Endothelial cell of umbilical vein (primary cell): ENCODE data around the gene DNAH9. TPM values are rescaled to one million over a fixed set of nuclear protein-coding genes. Genes with fewer than 3 reads are reported as not detected.

Experiments
- BruUV-seq: library from RNA; stranded (reverse); fragments of 400-500 nt; replicated peaks from 2 replicates; lab custom pipeline; 2021; lab: Mats Ljungman, UMichigan
- CTCF ChIA-PET: fragments of 300-600, 350-600 bp; sonication (Branson Sonifier 250); formaldehyde crosslinking; loops from one replicate; lab custom pipeline; 2021; ENCODE audit warnings: antibody characterized with exemption, inconsistent platforms; lab: Charles Lee
- POLR2A ChIA-PET: fragments of 300-600, 350-600 bp; sonication (Branson Sonifier 250); formaldehyde crosslinking; loops from one replicate; lab custom pipeline; 2021; ENCODE audit warnings: antibody characterized with exemption, inconsistent platforms; lab: Charles Lee
- DNase-seq: peaks from one replicate; pipeline ENCODE4 v3.0.0-alpha.2; 2011; ENCODE audit warnings: low read depth, low spot score
- FAIRE-seq: peaks from 2 replicates; lab custom pipeline; 2011; peaks lifted over from hg19 to GRCh38; lab: Jason Lieb, UNC
- H2AFZ ChIP-seq: 2 replicates; pipeline ENCODE4 v1.6.0; 2012; ENCODE audit warnings: low read depth, low read length, control low read depth, inconsistent platforms
- H3K27ac ChIP-seq: 2 replicates; pipeline ENCODE4 v1.5.1; 2011; ENCODE audit warnings: low read depth, mild to moderate bottlenecking, control low read depth, low read length, moderate library complexity; ENCODE audit not compliant: insufficient read depth
- H3K27me3 ChIP-seq, 2 experiments: 2 replicates each; pipeline versions ENCODE4 v1.6.0 to v1.6.1; 2011; ENCODE audit warnings: low read length in 2 of 2, mixed read lengths in 1 of 2; ENCODE audit not compliant: control insufficient read depth in 2 of 2, insufficient read depth in 2 of 2
- H3K36me3 ChIP-seq, 2 experiments: 2 replicates in 1 of 2; 3 replicates in 1 of 2; pipeline ENCODE4 v1.5.1; 2011; ENCODE audit warnings: low read length in 2 of 2, mild to moderate bottlenecking in 1 of 2, moderate library complexity in 1 of 2; ENCODE audit not compliant: control insufficient read depth in 2 of 2, insufficient read depth in 2 of 2; ENCODE audit errors: extremely low read depth in 1 of 2
- H3K4me1 ChIP-seq: 3 replicates; pipeline ENCODE4 v1.5.1; 2011; ENCODE audit warnings: mild to moderate bottlenecking, low read length; ENCODE audit not compliant: control insufficient read depth, insufficient read depth; ENCODE audit errors: extremely low read depth
- H3K4me2 ChIP-seq: 2 replicates; pipeline ENCODE4 v1.6.1; 2011; ENCODE audit warnings: low read length, control low read depth, mixed read lengths; ENCODE audit not compliant: insufficient read depth
- H3K4me3 ChIP-seq, 3 experiments: fragments of 200-600 bp in 1 of 3; sonication (generic), shearing (Covaris generic) in 1 of 3; replicated peaks in 1 of 3; 2 replicates each; pipeline ENCODE4 v1.5.1; 2011 to 2016; ENCODE audit warnings: control low read depth in 3 of 3, low read length in 3 of 3, mild to moderate bottlenecking in 2 of 3, inconsistent platforms in 1 of 3, low read depth in 1 of 3, moderate library complexity in 1 of 3; ENCODE audit not compliant: insufficient read depth in 1 of 3
- H3K79me2 ChIP-seq: 2 replicates; pipeline ENCODE4 v1.6.0; 2012; ENCODE audit warnings: low read length, inconsistent platforms; ENCODE audit not compliant: control insufficient read depth, insufficient read depth
- H3K9ac ChIP-seq: replicated peaks from 2 replicates; pipeline ENCODE3; 2011; ENCODE audit warnings: low read length, control low read depth; ENCODE audit not compliant: insufficient read depth; ENCODE audit errors: extremely low read depth
- H3K9me1 ChIP-seq: replicated peaks from 3 replicates; pipeline ENCODE4 v1.6.0; 2011; ENCODE audit warnings: mild to moderate bottlenecking, low read length; ENCODE audit not compliant: control insufficient read depth, insufficient read depth; ENCODE audit errors: extremely low read depth
- H3K9me3 ChIP-seq: replicated peaks from 2 replicates; pipeline ENCODE4 v1.5.1; 2012; ENCODE audit warnings: low read length, inconsistent platforms; ENCODE audit not compliant: control insufficient read depth, insufficient read depth
- H4K20me1 ChIP-seq: replicated peaks from 2 replicates; pipeline ENCODE3; 2011; ENCODE audit warnings: mild to moderate bottlenecking, low read length; ENCODE audit not compliant: control insufficient read depth, insufficient read depth; ENCODE audit errors: extremely low read depth
- CTCF ChIP-seq, 2 donors: IDR thresholded peaks; 1 replicate in 1 of 2; 2 replicates in 1 of 2; pipeline ENCODE4 v1.5.1; 2011; ENCODE audit warnings: low read length in 2 of 2, mild to moderate bottlenecking in 2 of 2, moderate library complexity in 2 of 2, control low read depth in 1 of 2, inconsistent platforms in 1 of 2, low read depth in 1 of 2; ENCODE audit not compliant: insufficient read depth in 1 of 2; ENCODE audit errors: extremely low read depth in 1 of 2
- EZH2 ChIP-seq: IDR thresholded peaks from 2 replicates; pipeline ENCODE4 v1.6.1; 2012; ENCODE audit warnings: borderline replicate concordance, low read depth, mild to moderate bottlenecking, moderate library complexity, low read length, inconsistent platforms; ENCODE audit not compliant: severe bottlenecking
- FOS ChIP-seq: IDR thresholded peaks from 2 replicates; pipeline ENCODE4 v1.6.1; 2011; ENCODE audit warnings: mild to moderate bottlenecking, low read length, moderate library complexity, borderline replicate concordance; ENCODE audit not compliant: insufficient read depth
- GATA2 ChIP-seq: IDR thresholded peaks from 2 replicates; pipeline ENCODE4 v1.7.0; 2011; ENCODE audit warnings: low read depth, mild to moderate bottlenecking, moderate library complexity, mixed read lengths, low read length; ENCODE audit not compliant: insufficient read length, insufficient read depth
- JUN ChIP-seq: IDR thresholded peaks from 2 replicates; pipeline ENCODE4 v1.6.1; 2011; ENCODE audit warnings: borderline replicate concordance, low read depth; ENCODE audit not compliant: insufficient read length, insufficient read depth
- MAX ChIP-seq: IDR thresholded peaks from 2 replicates; pipeline ENCODE4 v1.6.1; 2011; ENCODE audit not compliant: insufficient read depth, insufficient read length
- MYC ChIP-seq: IDR thresholded peaks from one replicate; pipeline ENCODE4 v1.6.1; 2011; ENCODE audit warnings: mild to moderate bottlenecking, low read depth, low read length
- POLR2A ChIP-seq: IDR thresholded peaks from 2 replicates; pipeline ENCODE4 v1.6.1; 2012; ENCODE audit warnings: low read depth, mild to moderate bottlenecking, control low read depth, low read length
- POLR2AphosphoS5 ChIP-seq: IDR thresholded peaks from 2 replicates; pipeline ENCODE4 v1.6.1; 2012; ENCODE audit warnings: low read depth, mild to moderate bottlenecking, control low read depth, low read length, moderate library complexity; ENCODE audit not compliant: insufficient read depth
- dilution Hi-C: fragments of 300-500 bp; cut with MboI; formaldehyde crosslinking; loops from one replicate; pipeline ENCODE4 v1.15.0; 2019; ENCODE audit warnings: low sequenced_read_pairs; ENCODE audit not compliant: extremely low pct_ligation_motif_present
- intact Hi-C: fragments of 100-400 bp; cut with micrococcal nuclease; formaldehyde crosslinking; loops from one replicate; pipeline ENCODE4 v1.10.0; 2022
- polyA plus RNA-seq, 4 experiments: library from polyadenylated mRNA; depleted of rRNA in 3 of 4; stranded (reverse) in 3 of 4; unstranded in 1 of 4; fragments of >200 nt; gene quantifications; 2 replicates each; pipeline versions ENCODE4 v1.2.1 to v1.2.3, GENCODE V29; 2011 to 2012; ENCODE audit warnings: missing spikeins in 1 of 4
- total RNA-seq: library from RNA; stranded (reverse); gene quantifications from 2 replicates; pipeline ENCODE4 v1.2.3, GENCODE V29; 2021

The DNAH9 gene
- total and polyA plus RNA-seq, 2 donors (not counting 3 experiments of a cell fraction or from before 2014, with no cell fraction given), result not detected

GRCh38 chr17:11980813-11981212 is 382.5 kb downstream of the DNAH9 start:
- Histone ChIP-seq H3K4me1 (no peaks in the 10 kb centered on the region), H3K4me2 (no peak overlapping the region), H3K27me3 (no peaks in the 10 kb centered on the region), H3K4me3 (no peak overlapping the region), H3K27ac (no peak overlapping the region), H3K9ac (no peak overlapping the region), H3K36me3 (peaks cover 7 to 17% of the 10 kb centered on the region in 2 experiments), H2AFZ (no peak overlapping the region), H3K9me3 (no peaks in the 10 kb centered on the region), H3K9me1 (no peaks in the 10 kb centered on the region), H3K79me2 (no peaks in the 10 kb centered on the region), H4K20me1 (no peaks in the 10 kb centered on the region)
- ChIA-PET POLR2A (no interaction called here), CTCF (interaction anchor here (1.4 to 2.6 kb wide), 6 partner anchors 10 to 1334 kb away, joined by 5 to 16 read pairs (median 6); partner anchors contain the start of gene ZNF18)
- intact Hi-C loops (loop anchor here (10.0 kb wide), 3 partner anchors 836 to 1336 kb away; partner anchors contain the start of gene TMEM220), dilution Hi-C loops (no loop called here)
- no peak for DNase-seq
- TF ChIP-seq CTCF (IDR thresholded peaks at IDR 0.05; ENCODE audit: extremely low read depth in 1 of 2, insufficient read depth in 1 of 2, low read depth in 1 of 2, low read length in 2 of 2) (peak; percentile 4 to 11), FOS (no peak)
- FAIRE-seq, result peak; percentile 18
- BruUV-seq, result no TSS peak

GRCh38 chr17:11981862-11982261 is 383.6 kb downstream of the DNAH9 start:
- dilution Hi-C loops (no loop called here), intact Hi-C loops (loop anchor here (10.0 kb wide), 3 partner anchors 837 to 1337 kb away; partner anchors contain the start of gene TMEM220)
- Histone ChIP-seq H3K9me1 (no peaks in the 10 kb centered on the region), H3K27ac (no peak overlapping the region), H2AFZ (no peak overlapping the region), H3K36me3 (peaks cover 7 to 17% of the 10 kb centered on the region in 2 experiments), H4K20me1 (no peaks in the 10 kb centered on the region), H3K9me3 (no peaks in the 10 kb centered on the region), H3K9ac (no peak overlapping the region), H3K27me3 (no peaks in the 10 kb centered on the region), H3K4me2 (no peak overlapping the region), H3K4me3 (no peak overlapping the region), H3K4me1 (no peaks in the 10 kb centered on the region), H3K79me2 (no peaks in the 10 kb centered on the region)
- no TSS peak for BruUV-seq
- no peak for DNase-seq
- CTCF ChIA-PET, result interaction anchor here (1.0 to 2.6 kb wide), 3 partner anchors 15 to 1353 kb away, joined by 3 to 16 read pairs (median 8); partner anchors contain the start of gene ZNF18
- POLR2A ChIA-PET, result no interaction called here
- no peak for FAIRE-seq
- TF ChIP-seq MAX, result no peak
- no peak for TF ChIP-seq POLR2AphosphoS5
- no peak for TF ChIP-seq EZH2
- TF ChIP-seq POLR2A, result no peak
- no peak for TF ChIP-seq FOS
- no peak for TF ChIP-seq CTCF (IDR thresholded peaks at IDR 0.05; ENCODE audit: extremely low read depth in 1 of 2, insufficient read depth in 1 of 2, low read depth in 1 of 2, low read length in 2 of 2)
- TF ChIP-seq MYC, result no peak
- TF ChIP-seq JUN, result no peak
- no peak for TF ChIP-seq GATA2
